ENCODE results near the gene STK32C. TPM values are rescaled to one million over a fixed set of nuclear protein-coding genes. Genes with fewer than 3 reads are reported as not detected.

Gene STK32C
- total RNA-seq, 2 donors from 2014 or later = 8.4 to 9.9 TPM

DNA sequence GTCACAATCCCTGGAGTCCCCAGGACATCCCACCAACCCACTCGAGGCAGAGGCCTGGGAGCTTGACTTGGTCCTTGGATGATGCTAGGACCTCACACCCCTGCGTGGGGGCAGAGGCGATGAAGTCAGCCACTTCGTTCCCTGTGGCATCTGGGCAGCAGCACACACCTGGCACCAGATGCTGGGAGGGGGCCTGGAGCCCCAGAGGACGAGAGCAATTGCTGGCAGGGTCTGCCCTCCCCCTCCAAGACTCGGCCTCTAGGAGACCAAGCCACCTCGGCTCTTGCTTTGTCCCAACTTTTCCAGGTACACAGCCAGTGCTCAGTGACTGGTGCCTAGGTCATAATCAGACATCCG lies 81.9 kb downstream of the STK32C start:
- no peaks in the 10 kb centered on the region for H3K27me3 Mint-ChIP-seq (ENCODE audit: insufficient read depth)
- no peak overlapping the region for H3K27ac Mint-ChIP-seq
- Histone ChIP-seq H3K9me3 (ENCODE audit: control insufficient read depth, low read length) (no peaks in the 10 kb centered on the region), H3K27me3 (ENCODE audit: control insufficient read depth, insufficient read depth, low read length, poor library complexity, severe bottlenecking) (no peaks in the 10 kb centered on the region), H3K27ac (ENCODE audit: low read depth, low read length) (no peak overlapping the region), H3K36me3 (ENCODE audit: control insufficient read depth, insufficient read depth, low read length) (no peaks in the 10 kb centered on the region), H3K4me3 (ENCODE audit: low read length) (no peak overlapping the region), H3K9ac (ENCODE audit: extremely low read depth, low read length, poor library complexity, severe bottlenecking) (no peak overlapping the region), H3K4me1 (ENCODE audit: control insufficient read depth, insufficient read depth, low read length) (no peaks in the 10 kb centered on the region)
- H3K4me1 Mint-ChIP-seq = peaks cover 3% of the 10 kb centered on the region
- no peak overlapping the region for H3K4me3 Mint-ChIP-seq
- H3K9me3 Mint-ChIP-seq = no peaks in the 10 kb centered on the region
- WGBS, 2 experiments (ENCODE audit: insufficient coverage in 1 of 2, insufficient read length in 1 of 2) = 85% methylated on average over 4 to 8 of the region's 8 CpGs
- DNase-seq = no peak
- TF ChIP-seq, protein P1, sequence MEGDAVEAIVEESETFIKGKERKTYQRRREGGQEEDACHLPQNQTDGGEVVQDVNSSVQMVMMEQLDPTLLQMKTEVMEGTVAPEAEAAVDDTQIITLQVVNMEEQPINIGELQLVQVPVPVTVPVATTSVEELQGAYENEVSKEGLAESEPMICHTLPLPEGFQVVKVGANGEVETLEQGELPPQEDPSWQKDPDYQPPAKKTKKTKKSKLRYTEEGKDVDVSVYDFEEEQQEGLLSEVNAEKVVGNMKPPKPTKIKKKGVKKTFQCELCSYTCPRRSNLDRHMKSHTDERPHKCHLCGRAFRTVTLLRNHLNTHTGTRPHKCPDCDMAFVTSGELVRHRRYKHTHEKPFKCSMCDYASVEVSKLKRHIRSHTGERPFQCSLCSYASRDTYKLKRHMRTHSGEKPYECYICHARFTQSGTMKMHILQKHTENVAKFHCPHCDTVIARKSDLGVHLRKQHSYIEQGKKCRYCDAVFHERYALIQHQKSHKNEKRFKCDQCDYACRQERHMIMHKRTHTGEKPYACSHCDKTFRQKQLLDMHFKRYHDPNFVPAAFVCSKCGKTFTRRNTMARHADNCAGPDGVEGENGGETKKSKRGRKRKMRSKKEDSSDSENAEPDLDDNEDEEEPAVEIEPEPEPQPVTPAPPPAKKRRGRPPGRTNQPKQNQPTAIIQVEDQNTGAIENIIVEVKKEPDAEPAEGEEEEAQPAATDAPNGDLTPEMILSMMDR (conservative IDR thresholded peaks at IDR 0.05) = no peak
- no peaks in the 10 kb centered on the region for H3K36me3 Mint-ChIP-seq (ENCODE audit: low read depth)

- DNase-seq = no peak
- H3K36me3 ChIP-seq (ENCODE audit: control insufficient read depth, insufficient read depth, low read length) = no peaks in the 10 kb centered on the region
- no peaks in the 10 kb centered on the region for H3K27me3 Mint-ChIP-seq (ENCODE audit: insufficient read depth)
- H3K9ac ChIP-seq (ENCODE audit: extremely low read depth, low read length, poor library complexity, severe bottlenecking) = no peak overlapping the region
- TF ChIP-seq, protein P1 (conservative IDR thresholded peaks at IDR 0.05) = no peak
- H3K9me3 Mint-ChIP-seq = no peaks in the 10 kb centered on the region
- H3K27ac ChIP-seq (ENCODE audit: low read depth, low read length) = no peak overlapping the region
- H3K9me3 ChIP-seq (ENCODE audit: control insufficient read depth, low read length) = no peaks in the 10 kb centered on the region
- no peaks in the 10 kb centered on the region for H3K27me3 ChIP-seq (ENCODE audit: control insufficient read depth, insufficient read depth, low read length, poor library complexity, severe bottlenecking)
- H3K4me1 ChIP-seq (ENCODE audit: control insufficient read depth, insufficient read depth, low read length) = no peaks in the 10 kb centered on the region
- no peak overlapping the region for H3K27ac Mint-ChIP-seq
- H3K4me3 ChIP-seq (ENCODE audit: low read length) = no peak overlapping the region
- no peaks in the 10 kb centered on the region for H3K36me3 Mint-ChIP-seq (ENCODE audit: low read depth)
- 94 to 98% methylated on average over 14 to 25 of the region's 25 CpGs for WGBS, 2 experiments (ENCODE audit: insufficient coverage in 1 of 2, insufficient read length in 1 of 2)
- H3K4me3 Mint-ChIP-seq = no peak overlapping the region
- H3K4me1 Mint-ChIP-seq = peaks cover 3% of the 10 kb centered on the region
These were observed 82.5 kb downstream of the STK32C start for GRCh38 chr10:132225073-132225848.

DNA sequence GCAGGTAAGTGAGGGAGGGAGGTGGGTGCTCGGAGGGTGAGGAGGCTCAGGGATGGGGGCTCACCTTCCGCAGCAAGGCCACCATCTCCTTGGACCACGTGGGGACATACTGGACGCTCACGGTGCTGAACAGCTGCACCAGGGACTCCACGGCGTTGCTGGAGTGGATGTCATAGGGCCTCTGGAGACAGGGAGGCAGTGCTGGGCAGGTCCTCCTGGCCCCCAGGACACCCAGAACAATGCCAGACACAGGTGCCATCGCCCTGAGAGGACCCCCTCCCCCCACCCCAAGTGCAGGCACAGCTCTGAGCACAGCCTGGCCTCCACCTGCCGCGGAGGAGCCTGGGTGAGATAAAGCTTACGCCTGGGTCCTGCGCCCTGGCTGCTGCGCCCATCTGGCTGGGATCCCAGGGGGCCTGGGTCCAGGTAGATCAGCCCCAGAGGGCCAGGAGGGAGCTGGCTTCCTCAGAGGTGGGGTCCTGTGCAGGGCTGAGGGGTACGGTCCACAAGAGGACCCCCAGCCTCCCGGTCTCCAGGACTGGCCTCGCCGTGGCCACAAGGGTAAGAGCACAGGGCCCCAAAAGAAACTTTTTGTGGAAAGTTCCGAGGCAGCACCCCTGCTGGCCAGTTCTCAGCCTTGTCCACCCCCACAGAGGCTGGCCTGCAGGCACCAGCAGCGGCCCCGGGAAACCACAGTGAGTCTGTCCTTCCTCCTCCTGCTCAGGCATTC lies 83.2 kb downstream of the STK32C start:
- DNase-seq = no peak
- no peak overlapping the region for H3K27ac Mint-ChIP-seq
- no peaks in the 10 kb centered on the region for H3K9me3 Mint-ChIP-seq
- no peaks in the 10 kb centered on the region for H3K4me1 Mint-ChIP-seq
- H3K4me3 Mint-ChIP-seq = no peak overlapping the region
- Histone ChIP-seq H3K4me3 (ENCODE audit: low read length) (no peak overlapping the region), H3K9me3 (ENCODE audit: control insufficient read depth, low read length) (no peaks in the 10 kb centered on the region), H3K27ac (ENCODE audit: low read depth, low read length) (no peak overlapping the region), H3K9ac (ENCODE audit: extremely low read depth, low read length, poor library complexity, severe bottlenecking) (no peak overlapping the region), H3K36me3 (ENCODE audit: control insufficient read depth, insufficient read depth, low read length) (no peaks in the 10 kb centered on the region), H3K27me3 (ENCODE audit: control insufficient read depth, insufficient read depth, low read length, poor library complexity, severe bottlenecking) (no peaks in the 10 kb centered on the region), H3K4me1 (ENCODE audit: control insufficient read depth, insufficient read depth, low read length) (no peaks in the 10 kb centered on the region)
- H3K36me3 Mint-ChIP-seq (ENCODE audit: low read depth) = no peaks in the 10 kb centered on the region
- TF ChIP-seq, protein P1 (conservative IDR thresholded peaks at IDR 0.05) = no peak
- no peaks in the 10 kb centered on the region for H3K27me3 Mint-ChIP-seq (ENCODE audit: insufficient read depth)
- WGBS, 2 experiments (ENCODE audit: insufficient coverage in 1 of 2, insufficient read length in 1 of 2) = 90 to 97% methylated on average over 10 to 20 of the region's 20 CpGs

All from endodermal cell (in vitro differentiated cells).